GM21367 (cell line): ENCODE results near the gene OXGR1.
"Not testable (repeated sequence)": the region's sequence is repeated elsewhere in the genome, so short reads cannot be mapped to it uniquely, and the experiment has no call there.

ENCODE experiments used
- ATAC-seq: cut with Tn5 transposase; IDR thresholded peaks from one replicate; pipeline ENCODE4 v1.9.1; 2021; ENCODE audit not compliant: unreplicated experiment

OXGR1 gene

GRCh38 chr13:97005625-97006262 lies 11.5 kb upstream of the OXGR1 start:
- no peak for ATAC-seq

- no peak for ATAC-seq
Measured at GRCh38 chr13:97004886-97005285, 10.6 kb upstream of the OXGR1 start.

- ATAC-seq, result no peak
Measured at GRCh38 chr13:97004096-97004876, 10.0 kb upstream of the OXGR1 start.

- ATAC-seq, result no peak
Measured at GRCh38 chr13:97003071-97003470, 8.8 kb upstream of the OXGR1 start.

GRCh38 chr13:97002581-97002980 lies 8.3 kb upstream of the OXGR1 start:
- ATAC-seq, result no peak

GRCh38 chr13:97001636-97002035 lies 7.4 kb upstream of the OXGR1 start:
- ATAC-seq, result no peak

GRCh38 chr13:97000295-97000925 lies 6.1 kb upstream of the OXGR1 start:
- no peak for ATAC-seq

GRCh38 chr13:96999091-96999490 lies 4.8 kb upstream of the OXGR1 start:
- ATAC-seq, result no peak

- no peak for ATAC-seq
Measured at GRCh38 chr13:96998051-96998450, 3.8 kb upstream of the OXGR1 start.

- no peak for ATAC-seq
Measured at GRCh38 chr13:96996886-96997285, 2.6 kb upstream of the OXGR1 start.

- no peak for ATAC-seq
Measured at GRCh38 chr13:96996107-96996506, 1.8 kb upstream of the OXGR1 start.

- ATAC-seq, result no peak
Measured at GRCh38 chr13:96994858-96995243, 575 bp upstream of the OXGR1 start.

- ATAC-seq, result no peak
Measured at GRCh38 chr13:96993634-96994016, 651 bp downstream of the OXGR1 start.

GRCh38 chr13:96992633-96993032 lies 1.6 kb downstream of the OXGR1 start:
- ATAC-seq, result no peak

- no peak for ATAC-seq
Measured at GRCh38 chr13:96991072-96991471, 3.2 kb downstream of the OXGR1 start.

GRCh38 chr13:96988441-96988840 lies 5.8 kb downstream of the OXGR1 start:
- ATAC-seq, result no peak

GRCh38 chr13:96984051-96984508 lies 10.2 kb downstream of the OXGR1 start:
- peak; percentile 62 for ATAC-seq

GRCh38 chr13:96982672-96983071 lies 11.6 kb downstream of the OXGR1 start:
- no peak for ATAC-seq

GRCh38 chr13:96979861-96980260 lies 14.4 kb downstream of the OXGR1 start:
- not testable (repeated sequence) for ATAC-seq

- ATAC-seq, result no peak
Measured at GRCh38 chr13:96968027-96968426, 26.2 kb downstream of the OXGR1 start.

- ATAC-seq, result no peak
Measured at GRCh38 chr13:96967248-96967745, 27.0 kb downstream of the OXGR1 start.
